ENCODE measurements around the gene STRA8. TPM values are rescaled to one million over a fixed set of nuclear protein-coding genes. Genes with fewer than 3 reads are reported as not detected.

Gene STRA8
- total RNA-seq, 1 donor from 2014 or later = not detected

DNA sequence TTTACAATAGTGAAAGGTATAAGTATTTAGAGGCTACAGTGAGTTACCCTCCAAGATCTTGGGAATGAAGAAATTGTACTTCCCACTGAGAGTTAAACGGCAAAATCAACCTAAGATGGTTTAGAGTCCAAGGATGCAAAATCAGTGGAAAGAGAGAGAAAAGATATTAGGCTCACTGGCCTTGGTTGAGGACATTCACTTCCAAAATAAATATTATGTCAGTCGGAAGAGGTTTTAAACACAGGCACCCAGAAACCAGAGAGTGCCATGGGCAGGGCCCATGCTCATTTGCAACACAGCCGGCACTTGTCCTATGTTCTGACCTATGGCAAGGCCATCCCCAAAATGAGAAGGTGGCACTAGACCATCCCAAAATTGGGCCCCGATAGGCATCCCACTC is 18.5 kb upstream of the STRA8 start:
- H3K27ac ChIP-seq (replicated peaks) = no peak overlapping the region
- DNase-seq = no peak

GRCh38 chr7:135215698-135216097 is 17.9 kb upstream of the STRA8 start:
- no peak overlapping the region for H3K4me3 ChIP-seq
- no peak overlapping the region for H3K27ac ChIP-seq (replicated peaks)
- intact Hi-C loops (cut with micrococcal nuclease) = no loop called here
- TF ChIP-seq CTCF (IDR thresholded peaks at IDR 0.05; ENCODE audit: borderline replicate concordance) = no peak
- no peaks in the 10 kb centered on the region for H3K9me3 ChIP-seq (replicated peaks)
- H3K36me3 ChIP-seq = no peaks in the 10 kb centered on the region
- H3K27me3 ChIP-seq (ENCODE audit: low read depth) = no peaks in the 10 kb centered on the region
- no peak for DNase-seq
- peaks cover 13% of the 10 kb centered on the region for H3K4me1 ChIP-seq

More for the DNA sequence above, 18.5 kb upstream of the STRA8 start:
- H3K36me3 ChIP-seq = no peaks in the 10 kb centered on the region
- no peaks in the 10 kb centered on the region for H3K9me3 ChIP-seq (replicated peaks)
- peaks cover 18% of the 10 kb centered on the region for H3K4me1 ChIP-seq
- TF ChIP-seq CTCF (IDR thresholded peaks at IDR 0.05; ENCODE audit: borderline replicate concordance) = no peak
- no peaks in the 10 kb centered on the region for H3K27me3 ChIP-seq (ENCODE audit: low read depth)
- intact Hi-C loops (cut with micrococcal nuclease) = no loop called here
- H3K4me3 ChIP-seq = no peak overlapping the region

DNA sequence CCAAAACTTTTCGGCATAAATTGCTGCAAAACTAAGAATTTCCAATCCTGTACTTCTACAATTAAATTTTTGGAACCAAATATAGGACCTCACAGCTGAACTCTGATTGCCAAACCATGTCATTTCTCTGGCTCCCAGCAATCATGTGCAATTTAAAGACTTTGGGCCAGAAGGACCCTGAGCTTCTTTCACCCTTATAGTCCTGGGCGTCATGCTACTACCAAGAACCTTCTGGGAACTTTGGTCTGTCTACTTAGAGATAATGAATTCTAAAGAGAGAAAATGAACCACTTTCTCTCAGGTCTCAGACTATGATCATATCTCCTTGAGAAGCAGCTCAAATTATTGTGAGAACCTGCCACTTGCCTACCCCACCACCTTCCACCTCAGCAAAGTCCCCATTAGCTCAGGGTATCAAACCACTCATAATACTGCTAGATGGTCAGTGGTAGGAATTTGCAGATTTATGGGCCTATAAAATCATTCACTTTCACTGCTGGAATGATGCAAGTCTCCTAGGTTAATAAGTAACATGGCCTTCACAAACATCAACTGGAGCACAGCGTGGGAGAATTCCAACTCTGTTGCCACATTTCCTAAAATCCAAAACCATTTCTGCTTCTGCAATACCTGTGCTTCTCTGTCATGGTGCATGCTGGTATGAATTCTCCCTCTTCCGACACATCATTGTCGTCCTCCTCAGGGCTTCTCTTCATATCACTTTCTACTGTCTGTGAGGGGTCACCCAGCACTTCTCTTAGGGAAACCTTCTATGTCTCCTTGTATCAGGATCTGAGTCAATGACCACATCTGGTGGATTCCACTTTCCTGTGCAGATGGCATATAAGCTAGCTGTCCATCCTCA is 15.8 kb upstream of the STRA8 start:
- no peak for TF ChIP-seq CTCF (IDR thresholded peaks at IDR 0.05; ENCODE audit: borderline replicate concordance)
- Histone ChIP-seq H3K4me3 (no peak overlapping the region), H3K27ac (replicated peaks) (no peak overlapping the region), H3K36me3 (no peaks in the 10 kb centered on the region), H3K27me3 (ENCODE audit: low read depth) (peaks cover 4% of the 10 kb centered on the region), H3K4me1 (no peaks in the 10 kb centered on the region), H3K9me3 (replicated peaks) (no peaks in the 10 kb centered on the region)
- intact Hi-C loops (cut with micrococcal nuclease) = no loop called here
- no peak for DNase-seq

- DNase-seq = no peak
- H3K9me3 ChIP-seq (replicated peaks) = no peaks in the 10 kb centered on the region
- no peak overlapping the region for H3K27ac ChIP-seq (replicated peaks)
- no peak overlapping the region for H3K4me3 ChIP-seq
- no peak for TF ChIP-seq CTCF (IDR thresholded peaks at IDR 0.05; ENCODE audit: borderline replicate concordance)
- H3K4me1 ChIP-seq = no peaks in the 10 kb centered on the region
- intact Hi-C loops (cut with micrococcal nuclease) = no loop called here
- H3K27me3 ChIP-seq (ENCODE audit: low read depth) = peaks cover 4% of the 10 kb centered on the region
- H3K36me3 ChIP-seq = no peaks in the 10 kb centered on the region
These were observed 9.6 kb upstream of the STRA8 start for GRCh38 chr7:135224027-135224426.

DNA sequence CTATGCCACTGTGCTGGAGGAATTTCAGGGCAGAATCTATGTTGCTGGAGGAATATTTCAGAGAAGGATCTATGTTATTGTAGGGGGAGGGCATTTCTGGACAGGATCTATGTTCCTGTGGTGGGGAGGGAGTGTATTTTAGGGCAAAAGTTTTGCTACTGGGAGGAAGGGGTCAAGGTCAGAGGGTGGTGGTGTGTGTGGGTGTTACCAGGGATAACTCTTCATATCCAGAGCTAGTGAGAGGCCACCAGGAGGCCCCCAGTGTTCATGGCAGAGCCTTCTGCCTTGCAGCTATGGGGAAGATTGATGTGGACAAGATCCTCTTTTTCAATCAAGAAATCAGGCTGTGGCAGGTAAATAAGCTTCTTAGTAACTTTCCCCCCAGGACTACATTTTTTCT is 2.0 kb upstream of the STRA8 start:
- no peak overlapping the region for H3K27ac ChIP-seq (replicated peaks)
- H3K9me3 ChIP-seq (replicated peaks) = no peaks in the 10 kb centered on the region
- no peaks in the 10 kb centered on the region for H3K36me3 ChIP-seq
- intact Hi-C loops (cut with micrococcal nuclease) = no loop called here
- no peak for TF ChIP-seq CTCF (IDR thresholded peaks at IDR 0.05; ENCODE audit: borderline replicate concordance)
- H3K27me3 ChIP-seq (ENCODE audit: low read depth) = no peaks in the 10 kb centered on the region
- DNase-seq = no peak
- no peaks in the 10 kb centered on the region for H3K4me1 ChIP-seq
- H3K4me3 ChIP-seq = no peak overlapping the region

Data from left ventricle myocardium inferior (tissue), 1 donor.